Stimulated activated CD4-positive, alpha-beta T cell treated with anti-CD3 and anti-CD28 coated beads, Interleukin-4, amount 100 ng/mL, for 24 hours (primary cell): Measurements from ENCODE around the gene C2orf78.
A peak's percentile ranks its signal among the peaks of the same experiment; 100 is the strongest.

Experiments
- DNase-seq: peaks from one replicate; pipeline ENCODE4 v3.0.0-alpha.2; 2020

Gene C2orf78

DNA sequence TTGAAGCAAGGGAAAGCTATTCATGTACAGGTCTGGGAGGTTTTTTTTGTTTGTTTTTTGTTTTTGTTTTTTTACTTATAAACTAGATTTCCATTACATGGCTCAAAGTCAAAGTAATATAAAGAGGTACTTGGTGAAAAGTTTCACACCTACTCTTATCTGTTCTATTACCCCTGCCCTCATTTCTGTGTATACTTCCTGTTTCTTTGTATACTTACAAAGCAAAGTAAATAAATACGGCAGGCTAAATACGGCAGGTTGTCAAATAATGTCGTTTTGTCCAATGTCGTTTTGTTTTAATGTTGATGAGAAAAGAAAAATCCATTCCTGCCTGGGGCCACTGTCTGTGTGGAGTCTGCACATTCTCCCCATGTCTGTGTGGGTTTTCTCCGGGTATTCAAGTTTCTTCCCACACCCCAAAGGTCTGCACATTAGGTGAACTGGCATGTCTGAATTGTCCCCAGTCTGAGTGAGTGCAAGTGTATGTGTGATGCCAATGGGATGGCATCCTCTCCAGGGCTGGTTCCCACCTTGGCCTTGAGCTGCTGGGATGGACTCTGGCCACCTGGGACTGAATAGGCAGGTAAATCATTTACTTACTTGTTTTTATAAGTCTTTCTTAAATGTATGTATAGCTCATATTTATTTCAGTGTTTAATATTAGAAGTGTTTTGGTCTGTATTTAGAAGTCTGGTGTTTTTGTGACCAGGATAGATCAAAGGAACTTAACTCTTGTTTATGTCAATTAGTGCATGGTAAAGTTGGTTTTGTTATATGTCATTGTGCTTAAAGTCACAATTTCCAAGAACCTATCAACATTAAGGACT, 58.1 kb downstream of the C2orf78 start:
- no peak for DNase-seq

- no peak for DNase-seq
Measured at GRCh38 chr2:73842739-73843019, 58.7 kb downstream of the C2orf78 start.

- DNase-seq = no peak
Measured at GRCh38 chr2:73844087-73844486, 60.1 kb downstream of the C2orf78 start.

- no peak for DNase-seq
Measured at GRCh38 chr2:73850009-73850408, 66.0 kb downstream of the C2orf78 start.

- DNase-seq = no peak
Measured at GRCh38 chr2:73851274-73851673, 67.3 kb downstream of the C2orf78 start.

- no peak for DNase-seq
Measured at GRCh38 chr2:73852020-73852419, 68.0 kb downstream of the C2orf78 start.

GRCh38 chr2:73855526-73855925, 71.5 kb downstream of the C2orf78 start:
- no peak for DNase-seq

DNA sequence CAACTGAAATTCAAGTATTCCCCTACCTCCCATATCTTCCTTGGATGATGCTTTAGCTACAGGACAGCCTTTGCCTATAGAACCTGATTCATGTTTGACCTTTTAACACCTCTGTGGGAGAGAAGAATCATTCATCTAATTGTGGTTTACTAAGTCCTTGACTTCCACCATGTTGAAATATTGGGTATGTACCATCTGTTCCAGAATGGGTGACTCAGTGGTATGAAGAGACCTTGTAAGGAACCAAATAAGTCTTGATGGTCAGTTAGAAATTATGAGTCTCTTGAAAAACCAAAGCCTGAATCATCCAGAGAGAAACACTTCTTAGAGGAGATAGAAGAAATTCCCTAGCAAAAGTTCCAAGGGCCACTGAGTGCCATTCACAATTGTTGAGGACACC, 72.2 kb downstream of the C2orf78 start:
- no peak for DNase-seq

GRCh38 chr2:73859721-73860586, 76.0 kb downstream of the C2orf78 start:
- DNase-seq = peak; percentile 61

- DNase-seq = no peak
Measured at GRCh38 chr2:73862987-73863386, 79.0 kb downstream of the C2orf78 start.
